ENCODE data around the gene TRMT1. TPM values are rescaled to one million over a fixed set of nuclear protein-coding genes. Genes with fewer than 3 reads are reported as not detected.

TRMT1 gene
- total RNA-seq: 10 to 100 TPM; 51.6 to 52.8 TPM

GRCh38 chr19:13116282-13117175 lies at the start of gene TRMT1:
TSS of gene TRMT1 (minus strand) at chr19:13116740. CDS start at chr19:13116399, 341 bp downstream.

GRCh38 chr19:13150187-13150930 lies 33.8 kb upstream of the TRMT1 start, which contains the start of the genes IER2 and STX10:
TSS of gene IER2 (plus strand) at chr19:13150411. CDS start at chr19:13153187, 2,776 bp downstream.
TSS of gene STX10 (minus strand) at chr19:13150375. CDS start at chr19:13150173, 202 bp downstream.

DNA sequence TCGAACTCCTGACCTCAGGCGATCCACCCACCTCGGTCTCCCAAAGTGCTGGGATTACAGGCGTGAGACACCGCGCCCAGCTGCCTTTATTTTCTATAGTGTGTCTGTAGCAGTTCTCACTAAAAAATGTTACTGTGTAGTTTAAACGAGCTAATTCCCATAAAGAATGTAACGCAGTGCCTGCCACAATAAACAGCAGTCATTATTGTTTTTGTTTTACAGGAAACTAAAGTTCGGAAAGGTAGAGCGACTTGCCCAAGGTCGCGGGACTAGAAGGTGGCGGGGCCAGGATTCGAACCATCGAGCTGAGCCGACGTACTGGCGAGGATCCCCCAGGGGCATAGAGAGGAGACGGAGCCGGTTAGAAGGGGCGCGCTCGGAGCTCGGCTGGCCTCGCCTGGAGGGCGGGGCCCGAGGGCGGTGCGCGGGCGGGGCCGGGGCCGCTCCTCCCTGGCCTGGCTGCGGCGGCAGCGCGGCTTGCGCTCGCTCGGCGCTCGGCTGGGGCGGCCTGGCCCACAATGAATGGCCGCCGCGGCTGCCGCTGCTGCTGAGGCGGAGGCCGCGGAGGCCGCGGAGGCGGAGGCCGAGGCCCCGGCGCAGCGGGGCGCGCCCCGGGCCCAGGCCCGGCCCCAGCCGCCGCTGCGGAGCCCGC lies 1.4 kb upstream of the TRMT1 start, which contains the start of gene NACC1:
Gene NACC1 (plus strand): TSS at position 493 of the 652 bp plus-strand sequence. CDS start 16,944 bp downstream, outside the sequence.

DNA sequence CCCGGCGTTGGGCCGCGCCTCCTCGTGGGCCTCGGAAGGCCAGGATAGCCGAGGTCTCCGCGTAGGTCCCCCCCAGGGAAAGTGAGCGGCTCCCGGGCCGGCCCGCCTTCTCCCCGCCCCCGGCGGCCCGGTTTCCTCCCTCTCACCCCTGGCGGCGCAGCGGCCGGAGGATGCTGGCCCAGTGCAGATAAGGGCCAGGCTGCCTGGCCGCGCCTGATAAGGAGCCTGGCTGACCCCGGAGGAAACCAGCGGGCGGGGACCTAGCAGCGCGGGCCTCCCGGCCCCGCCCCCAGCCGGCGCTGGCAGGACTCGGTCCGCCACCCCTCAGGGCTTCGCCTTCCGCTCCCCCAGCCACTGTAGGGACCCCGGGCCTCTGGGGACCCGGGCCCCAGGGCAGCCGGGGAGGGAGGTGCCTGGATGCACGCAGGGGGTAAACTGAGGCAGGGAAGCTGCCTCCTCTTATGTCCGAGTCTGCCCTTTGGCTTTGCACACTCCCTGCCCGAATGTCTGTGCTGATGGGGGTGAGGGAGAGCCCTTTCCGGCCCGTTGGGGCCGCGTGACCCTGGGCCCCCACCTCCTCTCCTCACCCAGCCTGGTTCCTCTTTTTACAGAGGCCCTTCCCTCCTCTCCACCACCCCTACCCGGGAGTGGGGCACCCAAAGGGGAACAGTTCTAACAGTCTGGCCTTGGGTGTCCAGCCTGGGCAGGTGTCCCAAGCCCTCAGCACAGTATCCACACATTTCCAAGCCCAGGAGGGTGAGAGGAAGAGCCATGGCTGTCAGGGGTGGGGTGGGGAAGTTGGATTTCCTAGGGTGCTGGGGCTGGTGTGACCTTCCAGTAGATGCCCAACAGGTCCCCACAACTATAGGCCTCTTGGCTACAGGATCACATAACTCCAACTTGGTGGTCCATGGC lies 13.6 kb downstream of the TRMT1 start, which contains the start of gene LYL1:
Gene LYL1 (minus strand): TSS at position 193 of the 915 bp plus-strand sequence. CDS start 1,687 bp downstream, outside the sequence.

Other genes with a start within 250 kb of the TRMT1 start
- gene DNASE2, start 235.3 kb downstream of the TRMT1 start, total RNA-seq: 10 to 100 TPM; 29.4 to 30.0 TPM
- under 1 TPM in 1 of 2 experiments, not detected in 1; 0.14 TPM for gene KLF1, start 229.5 kb downstream of the TRMT1 start, total RNA-seq
- gene GCDH, start 225.6 kb downstream of the TRMT1 start, total RNA-seq: 10 to 100 TPM; 39.0 to 42.7 TPM
- gene SYCE2, start 197.4 kb downstream of the TRMT1 start, total RNA-seq: 1 to 10 TPM; 3.1 to 5.1 TPM
- 10 to 100 TPM; 72.4 to 77.0 TPM for gene FARSA, start 183.0 kb downstream of the TRMT1 start, total RNA-seq
- gene CALR, start 178.1 kb downstream of the TRMT1 start, total RNA-seq: 100 to 1,000 TPM; 591 to 596 TPM
- 100 to 1,000 TPM in 1 of 2 experiments, 10 to 100 TPM in 1; 97.6 to 113 TPM for gene RAD23A, start 170.9 kb downstream of the TRMT1 start, total RNA-seq
- gene GADD45GIP1, start 159.5 kb downstream of the TRMT1 start, total RNA-seq: 10 to 100 TPM; 13.9 to 18.0 TPM
- gene DAND5, start 147.2 kb downstream of the TRMT1 start, total RNA-seq: under 1 TPM; 0.24 to 0.25 TPM
- 1 to 10 TPM; 1.7 to 3.0 TPM for gene NFIX, start 121.3 kb downstream of the TRMT1 start, total RNA-seq
- 1 to 10 TPM; 9.0 to 9.1 TPM for gene LYL1, start 13.9 kb downstream of the TRMT1 start, total RNA-seq
- 10 to 100 TPM; 50.2 to 54.4 TPM for gene NACC1, start 1.5 kb upstream of the TRMT1 start, total RNA-seq
- gene STX10, start 33.6 kb upstream of the TRMT1 start, total RNA-seq: 10 to 100 TPM; 63.4 to 66.9 TPM
- 100 to 1,000 TPM; 203 to 208 TPM for gene IER2, start 33.7 kb upstream of the TRMT1 start, total RNA-seq